Fibroblast of lung (primary cell): ENCODE data around the gene INPP5A.

Source experiments
- CTCF ChIP-seq, 2 donors: IDR thresholded peaks in 1 of 2; conservative IDR thresholded peaks in 1 of 2; 1 replicate in 1 of 2; 2 replicates in 1 of 2; pipeline ENCODE4 v1.5.1; 2011 to 2012; ENCODE audit warnings: low read length in 2 of 2, control low read depth in 1 of 2, inconsistent platforms in 1 of 2, low read depth in 1 of 2, mild to moderate bottlenecking in 1 of 2
- EZH2 ChIP-seq: IDR thresholded peaks from 2 replicates; pipeline ENCODE4 v1.5.1; 2012; ENCODE audit warnings: low read length, control low read depth, mild to moderate bottlenecking; ENCODE audit errors: missing control alignments

GRCh38 chr10:132611986-132612385 is 74.4 kb downstream of the INPP5A start:
- no peak for TF ChIP-seq CTCF (conservative IDR thresholded peaks at IDR 0.05 in 1 of 2, IDR thresholded peaks at IDR 0.05 in 1 of 2; ENCODE audit: low read depth in 1 of 2, low read length in 2 of 2)
- TF ChIP-seq EZH2, result no peak
